Posterior cingulate gyrus (tissue), 11 donors: ENCODE results near the gene TARM1.

Experiments used
- DNase-seq, 10 donors: peaks; one replicate each; pipeline versions ENCODE4 v3.0.0 to v3.0.0-alpha.2; 2020 to 2021; ENCODE audit warnings: mixed read lengths in 3 of 10
- intact Hi-C: fragments of 100-400 bp; cut with DNase I; formaldehyde crosslinking; loops from one replicate; pipeline ENCODE4 v1.15.1; 2023

TARM1 gene

DNA sequence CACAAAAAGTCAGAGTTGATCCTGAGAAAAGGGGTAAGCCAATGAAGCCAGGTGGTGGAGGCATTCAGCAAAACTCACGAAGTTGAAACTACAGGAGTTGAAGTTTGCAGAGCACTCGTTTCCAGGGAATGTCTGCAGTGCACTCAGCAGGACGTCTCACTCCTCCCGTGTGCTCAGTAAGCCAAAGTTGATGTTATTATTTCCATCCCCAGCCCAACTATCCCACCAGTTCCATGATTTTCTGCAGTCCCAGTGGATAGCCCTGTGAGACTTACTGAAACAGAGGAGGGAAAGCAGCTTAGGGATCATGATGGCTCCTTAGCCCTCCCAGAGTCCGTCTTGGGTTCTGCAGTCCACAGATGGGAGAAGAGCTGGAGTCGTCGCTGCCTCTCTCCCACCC, at the start of gene TARM1:
Gene TARM1, minus strand, starts transcription at position 334 of the 400 bp plus-strand sequence. Its CDS starts 25 bp downstream, at position 309.
- intact Hi-C loops = no loop called here
- DNase-seq = peak in 2 of 10 donors; percentile 2 to 20

GRCh38 chr19:54129617-54129996, 48.4 kb upstream of the TARM1 start:
- intact Hi-C loops = no loop called here

DNA sequence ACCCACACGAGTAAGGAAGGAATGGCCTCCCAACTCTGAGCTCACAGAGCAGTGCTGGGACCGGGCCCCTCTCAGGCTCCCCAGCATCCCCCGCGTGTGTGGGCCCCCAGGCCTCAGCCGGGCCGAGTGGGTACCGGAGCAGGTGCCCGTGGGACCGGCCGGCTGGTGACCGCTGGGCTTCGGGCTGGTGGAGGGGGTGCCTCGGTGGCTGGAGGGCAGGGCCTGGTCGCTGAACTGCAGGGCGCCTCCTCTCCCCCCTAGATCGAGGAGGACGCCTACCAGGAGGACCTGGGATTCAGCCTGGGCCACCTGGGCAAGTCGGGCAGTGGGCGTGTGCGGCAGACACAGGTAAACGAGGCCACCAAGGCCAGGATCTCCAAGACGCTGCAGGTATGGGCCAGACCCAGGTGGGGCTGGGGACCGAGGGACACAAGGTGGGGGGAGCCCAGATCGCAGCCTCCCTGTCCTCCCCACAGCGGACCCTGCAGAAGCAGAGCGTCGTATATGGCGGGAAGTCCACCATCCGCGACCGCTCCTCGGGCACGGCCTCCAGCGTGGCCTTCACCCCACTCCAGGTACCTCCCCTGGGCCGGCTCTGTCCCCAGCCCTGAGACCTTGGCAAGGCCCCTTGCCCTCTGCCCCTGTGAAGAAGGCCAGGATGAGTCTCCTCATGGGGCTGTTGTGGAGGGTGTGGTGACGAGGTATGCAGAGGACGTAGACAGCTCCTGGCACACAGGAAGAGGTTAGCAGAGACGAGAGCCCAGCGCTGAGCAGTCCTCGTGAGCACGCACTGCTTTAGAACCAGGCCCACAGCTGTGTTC, 47.8 kb upstream of the TARM1 start:
- intact Hi-C loops = no loop called here
- DNase-seq = peak in 1 of 10 donors; percentile 75

More at GRCh38 chr19:54129617-54129996, 48.4 kb upstream of the TARM1 start:
- DNase-seq = peak in 1 of 10 donors; percentile 60

DNA sequence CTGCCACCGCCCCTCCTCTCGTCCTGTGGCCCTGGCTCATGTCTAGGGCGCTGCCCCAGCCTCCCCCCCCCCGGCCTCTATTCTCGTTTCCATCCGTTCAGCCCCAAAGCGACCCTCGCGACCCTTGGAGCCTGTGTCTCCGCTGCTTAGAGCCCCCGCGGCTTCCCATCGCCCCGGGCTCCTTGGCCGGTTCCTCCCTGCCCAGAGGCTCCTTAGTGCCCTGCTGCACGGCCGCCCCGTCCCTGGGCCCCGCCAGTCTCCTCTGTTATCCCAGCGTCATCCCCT, 47.2 kb upstream of the TARM1 start:
- DNase-seq = no peak
- intact Hi-C loops = no loop called here

GRCh38 chr19:54127688-54128440, 46.7 kb upstream of the TARM1 start:
- DNase-seq = no peak
- intact Hi-C loops = no loop called here

DNA sequence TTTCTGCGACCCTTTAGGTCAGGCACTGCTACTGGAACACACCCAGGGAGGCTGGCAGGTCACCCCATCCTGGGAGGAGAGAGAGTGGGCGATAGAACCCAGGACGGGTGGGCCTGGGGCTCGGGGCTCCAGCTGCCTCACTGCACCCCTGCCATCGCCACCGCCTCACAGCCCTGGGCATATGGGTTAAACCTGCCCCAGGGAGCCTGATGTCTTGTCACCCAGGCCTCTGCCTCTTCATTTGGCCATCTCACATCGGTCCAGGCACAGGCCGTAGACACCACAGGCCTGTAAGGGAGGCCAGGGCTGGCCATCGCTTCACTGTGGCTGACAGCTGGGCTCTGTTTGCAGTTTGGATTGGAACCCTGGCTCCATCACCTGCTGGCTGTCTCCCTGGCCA, 44.5 kb upstream of the TARM1 start:
- DNase-seq = no peak
- intact Hi-C loops = no loop called here

DNA sequence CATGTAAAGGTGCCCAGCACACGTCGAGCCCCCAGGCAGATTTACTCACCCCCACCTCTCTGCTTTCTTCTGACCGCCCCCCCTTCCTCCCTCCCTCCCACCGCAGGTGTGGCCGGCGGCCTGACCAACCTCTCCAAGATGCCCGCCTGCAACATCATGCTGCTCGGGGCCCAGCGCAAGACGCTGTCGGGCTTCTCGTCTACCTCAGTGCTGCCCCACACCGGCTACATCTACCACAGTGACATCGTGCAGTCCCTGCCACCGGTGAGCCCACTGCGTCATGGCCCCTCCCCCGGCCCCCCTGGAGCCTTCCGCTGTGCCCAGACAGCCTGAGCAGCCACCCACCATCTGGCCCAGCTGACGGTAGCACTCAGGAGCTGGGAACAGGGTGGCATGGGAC, 43.2 kb upstream of the TARM1 start:
- no peak for DNase-seq
- intact Hi-C loops = no loop called here

DNA sequence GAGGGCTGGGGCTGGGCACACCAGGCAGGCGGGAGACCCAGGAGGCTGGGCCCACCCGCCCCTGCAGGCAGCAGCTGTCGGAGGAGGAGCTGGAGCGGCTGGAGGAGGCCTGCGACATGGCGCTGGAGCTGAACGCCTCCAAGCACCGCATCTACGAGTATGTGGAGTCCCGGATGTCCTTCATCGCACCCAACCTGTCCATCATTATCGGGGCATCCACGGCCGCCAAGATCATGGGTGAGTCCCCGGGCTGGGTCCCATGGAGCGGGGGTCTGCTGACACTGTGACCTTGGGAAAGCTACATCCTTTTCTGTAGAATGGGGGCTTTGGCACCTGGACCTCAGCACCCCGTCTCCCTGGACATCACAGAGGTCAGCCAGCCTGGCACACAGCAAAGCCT, 42.5 kb upstream of the TARM1 start:
- intact Hi-C loops = no loop called here

GRCh38 chr19:54121259-54121658, 40.1 kb upstream of the TARM1 start:
- no peak for DNase-seq
- intact Hi-C loops = no loop called here

More for the DNA sequence above, 42.5 kb upstream of the TARM1 start:
- no peak for DNase-seq

DNA sequence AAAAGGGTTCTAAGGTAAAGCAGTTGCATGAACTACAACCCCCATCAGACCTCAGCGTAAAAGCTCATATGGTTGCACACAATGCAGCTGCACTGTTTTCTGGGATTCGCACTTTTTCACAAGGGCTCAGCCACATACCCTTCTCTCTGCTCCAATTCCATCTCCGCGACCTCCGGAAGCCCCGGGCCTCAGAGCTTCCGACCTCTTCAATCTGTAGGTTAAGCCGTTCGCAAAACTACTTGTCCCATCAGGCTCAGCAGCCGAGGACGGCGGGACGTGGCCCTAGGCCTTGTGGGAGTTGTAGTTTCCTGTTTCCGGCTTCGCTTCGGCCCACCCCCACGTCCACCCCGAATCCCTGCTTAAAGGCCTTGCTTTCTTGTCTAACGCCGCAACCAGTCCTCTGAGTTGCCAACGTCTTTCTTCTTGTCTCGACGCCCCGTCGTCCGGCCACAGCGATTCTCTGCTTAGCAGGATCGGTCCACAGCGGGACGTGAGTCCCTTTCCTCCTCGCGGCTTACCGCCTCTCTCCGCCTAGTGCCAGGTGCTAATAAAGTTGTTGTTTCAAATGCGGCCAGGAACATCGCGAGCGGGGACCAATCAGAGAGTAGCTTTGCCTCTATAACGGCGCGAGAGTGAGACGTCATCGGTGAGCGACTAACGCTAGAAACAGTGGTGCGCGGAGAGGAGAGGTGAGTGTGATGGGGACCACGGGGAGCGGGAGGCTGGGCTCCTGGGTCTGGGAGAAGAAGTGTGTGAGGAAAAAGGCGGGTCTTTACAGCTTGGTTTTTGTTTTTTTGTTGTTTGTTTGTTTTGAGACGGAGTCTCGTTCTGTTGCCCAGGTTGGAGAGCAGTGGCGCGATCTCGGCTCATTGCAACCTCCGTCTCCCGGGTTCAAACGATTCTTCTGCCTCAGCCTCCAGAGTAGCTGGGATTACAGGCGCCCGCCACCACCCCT, 34.2 kb upstream of the TARM1 start, which contains the start of the genes PRPF31 and TFPT:
Gene PRPF31, plus strand, starts transcription at position 646 of the 955 bp plus-strand sequence. CDS start 2,525 bp downstream, outside the sequence.
Gene TFPT, minus strand, starts transcription at position 549 of the 955 bp plus-strand sequence. Its CDS starts 388 bp downstream, at position 161.
- peak; percentile 90 to 99 (median 95) for DNase-seq
- intact Hi-C loops = loop anchor here (1.0 kb wide), 2 partner anchors 13 to 22 kb away; partner anchors contain the start of genes CNOT3 and NDUFA3

DNA sequence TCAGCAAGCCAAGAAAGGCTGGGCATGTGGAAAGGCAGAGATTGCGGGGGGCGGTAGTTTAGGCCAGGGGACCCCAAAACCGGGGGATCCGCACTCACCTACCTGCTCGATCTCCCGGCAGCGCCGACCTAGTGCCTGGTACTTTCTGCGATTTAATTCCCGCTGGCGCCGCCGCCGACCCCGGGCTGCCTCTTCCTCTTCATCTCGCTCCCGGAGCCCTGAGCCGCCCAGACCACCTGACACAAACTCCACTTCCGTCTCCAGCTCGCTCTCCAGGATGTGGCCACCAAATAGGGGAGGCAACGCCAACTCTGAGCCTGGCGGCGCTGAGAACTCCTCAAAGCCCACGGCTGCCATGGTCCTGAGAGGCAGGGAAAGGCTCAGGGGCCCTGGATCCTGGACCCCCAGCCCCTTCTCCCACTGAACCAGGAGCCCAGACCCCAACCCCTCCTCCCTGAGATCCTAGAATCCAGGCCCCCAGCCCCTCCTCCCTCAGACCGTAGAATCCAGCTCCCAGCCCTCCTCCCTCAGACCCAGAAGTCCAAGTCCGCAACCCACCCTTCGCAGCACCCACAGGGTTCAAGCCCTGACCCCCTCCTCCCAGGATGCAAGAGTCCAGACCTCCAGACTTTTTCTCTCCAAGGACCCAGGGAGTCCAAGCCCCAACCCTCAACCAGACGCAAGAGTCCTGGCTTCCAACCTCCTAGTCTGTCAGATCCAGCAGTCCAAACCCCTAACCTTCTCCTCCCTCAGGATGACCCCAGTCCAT, 33.4 kb upstream of the TARM1 start:
- peak in 8 of 10 donors; percentile 33 to 94 (median 48) for DNase-seq
- intact Hi-C loops = loop anchor here (1.0 kb wide), 2 partner anchors 12 to 23 kb away; partner anchors contain the start of genes CNOT3 and NDUFA3

- peak in 3 of 10 donors; percentile 56 to 87 (median 66) for DNase-seq
- intact Hi-C loops = loop anchor here (10.0 kb wide), 1 partner anchor 125 kb away; no protein-coding TSS in a partner anchor
These were observed 28.5 kb upstream of the TARM1 start for GRCh38 chr19:54109651-54110050.

DNA sequence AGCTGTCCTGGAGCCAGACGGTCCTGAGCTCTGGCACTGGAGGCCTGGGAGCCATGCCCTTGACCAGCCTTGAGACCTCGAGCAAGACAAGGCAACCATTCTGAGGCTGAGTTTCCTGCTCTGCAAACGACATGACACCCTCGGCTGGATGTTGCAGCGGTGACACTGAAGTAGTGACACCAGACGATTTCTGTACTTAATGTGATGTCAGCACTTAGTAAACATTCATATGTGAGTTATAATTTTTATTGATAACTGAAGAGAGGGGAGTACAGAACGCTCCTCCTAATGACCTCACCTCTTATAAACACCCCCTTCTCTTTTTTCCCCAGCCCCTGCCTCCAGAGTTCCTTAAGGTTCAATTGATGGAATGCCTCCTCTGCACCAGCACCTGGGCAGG, 27.3 kb upstream of the TARM1 start:
- intact Hi-C loops = loop anchor here (10.0 kb wide), 1 partner anchor 124 kb away; no protein-coding TSS in a partner anchor
- peak in 2 of 10 donors; percentile 14 to 26 for DNase-seq

DNA sequence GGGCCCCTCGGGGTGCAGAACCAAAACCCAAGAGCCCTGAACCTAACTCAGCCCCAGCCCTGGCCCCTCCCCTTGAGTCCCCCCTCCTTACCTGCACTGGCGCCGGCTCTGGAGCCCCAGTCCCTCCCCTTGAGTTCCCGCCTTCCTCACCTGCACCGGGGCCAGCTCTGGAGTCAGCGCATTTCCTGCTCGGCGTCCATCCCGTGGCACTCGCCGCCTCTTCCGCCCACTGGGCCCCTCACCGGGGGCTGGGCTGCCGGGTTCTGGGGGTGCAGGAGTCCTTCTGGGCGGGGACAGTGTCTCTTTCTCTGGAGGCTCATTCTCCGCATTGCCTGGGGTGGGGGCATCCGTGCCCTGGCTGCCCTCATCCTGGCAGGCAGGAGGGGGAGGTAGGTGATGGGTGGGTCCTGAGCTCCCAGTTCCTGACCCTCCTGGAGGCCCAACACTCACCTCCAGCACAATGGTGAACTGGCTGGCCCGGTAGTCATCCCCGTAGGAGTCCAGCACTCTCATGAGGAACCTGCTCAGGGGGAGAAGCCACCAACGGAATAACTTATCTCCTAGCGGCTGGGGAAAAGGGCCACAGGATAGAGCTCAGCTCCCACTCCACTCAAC, 26.8 kb upstream of the TARM1 start:
- intact Hi-C loops = loop anchor here (10.0 kb wide), 1 partner anchor 123 kb away; no protein-coding TSS in a partner anchor
- peak in 3 of 10 donors; percentile 48 to 66 (median 52) for DNase-seq

- DNase-seq = peak in 2 of 10 donors; percentile 44 to 50
- intact Hi-C loops = loop anchor here (10.0 kb wide), 1 partner anchor 122 kb away; no protein-coding TSS in a partner anchor
These were observed 25.6 kb upstream of the TARM1 start for GRCh38 chr19:54106716-54107115.

GRCh38 chr19:54105796-54106195, 24.6 kb upstream of the TARM1 start:
- intact Hi-C loops = loop anchor here (10.0 kb wide), 1 partner anchor 121 kb away; no protein-coding TSS in a partner anchor
- peak in 3 of 10 donors; percentile 18 to 55 (median 34) for DNase-seq

DNA sequence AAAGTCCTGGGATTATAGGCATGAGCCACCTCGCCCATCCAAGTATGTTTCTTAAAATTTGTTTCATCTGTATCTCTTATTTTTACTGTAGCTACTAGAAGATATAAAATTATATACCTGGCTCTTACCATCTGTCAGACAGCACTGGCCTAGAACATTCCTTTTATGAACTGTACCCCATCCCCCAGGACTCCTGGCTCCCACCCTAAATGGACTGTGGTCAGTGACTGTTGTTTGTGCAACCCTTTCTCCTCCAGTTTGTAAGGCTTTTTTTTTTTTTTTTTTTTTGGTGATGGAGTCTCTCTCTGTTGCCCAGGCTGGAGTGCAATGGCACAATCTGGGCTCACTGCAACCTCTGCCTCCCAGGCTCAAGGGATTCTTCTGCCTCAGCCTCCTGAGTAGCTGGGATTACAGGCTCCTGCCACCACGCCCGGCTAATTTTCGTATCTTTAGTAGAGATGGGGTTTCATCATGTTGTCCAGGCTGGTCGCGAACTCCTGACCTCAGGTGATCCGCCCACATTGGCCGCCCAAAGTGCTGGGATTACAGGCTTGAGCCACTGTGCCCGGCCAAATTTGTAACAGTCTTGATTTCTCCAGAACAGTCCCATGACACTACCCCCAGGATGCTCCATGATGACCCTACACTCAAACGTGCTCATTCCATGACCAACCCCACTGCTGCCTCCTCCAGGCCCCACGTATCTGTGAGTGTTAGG, 24.0 kb upstream of the TARM1 start:
- peak in 3 of 10 donors; percentile 8 to 55 (median 49) for DNase-seq
- intact Hi-C loops = loop anchor here (10.0 kb wide), 1 partner anchor 120 kb away; no protein-coding TSS in a partner anchor
